NCI-H774 (cell line): ENCODE results near the gene KCNJ5.
"Not testable (repeated sequence)": the region's sequence is repeated elsewhere in the genome, so short reads cannot be mapped to it uniquely, and the experiment has no call there.

Source experiments
- DNase-seq: peaks from one replicate; lab custom pipeline; 2025; lab: John Stamatoyannopoulos, UW

Gene KCNJ5

DNA sequence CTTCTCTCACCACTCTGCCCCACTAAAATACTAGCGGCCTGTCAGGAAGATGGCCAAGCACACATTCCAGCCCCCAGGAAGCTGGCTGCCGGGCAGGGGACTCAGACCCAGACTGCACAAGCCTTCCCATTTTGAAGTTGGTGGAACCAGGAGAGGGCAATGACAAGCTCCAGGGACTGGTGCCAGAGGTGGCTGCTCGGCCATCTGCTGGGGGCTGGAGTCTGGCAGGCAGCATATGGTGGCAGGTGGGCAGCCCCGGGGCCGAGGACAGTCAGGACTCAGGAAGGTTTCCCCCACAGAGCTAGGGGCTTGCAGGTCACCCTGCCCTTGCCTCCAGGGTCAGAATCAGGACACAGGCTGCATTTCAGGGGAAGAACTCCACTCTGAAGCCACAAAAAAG is 22.6 kb downstream of the KCNJ5 start:
- DNase-seq = no peak

DNA sequence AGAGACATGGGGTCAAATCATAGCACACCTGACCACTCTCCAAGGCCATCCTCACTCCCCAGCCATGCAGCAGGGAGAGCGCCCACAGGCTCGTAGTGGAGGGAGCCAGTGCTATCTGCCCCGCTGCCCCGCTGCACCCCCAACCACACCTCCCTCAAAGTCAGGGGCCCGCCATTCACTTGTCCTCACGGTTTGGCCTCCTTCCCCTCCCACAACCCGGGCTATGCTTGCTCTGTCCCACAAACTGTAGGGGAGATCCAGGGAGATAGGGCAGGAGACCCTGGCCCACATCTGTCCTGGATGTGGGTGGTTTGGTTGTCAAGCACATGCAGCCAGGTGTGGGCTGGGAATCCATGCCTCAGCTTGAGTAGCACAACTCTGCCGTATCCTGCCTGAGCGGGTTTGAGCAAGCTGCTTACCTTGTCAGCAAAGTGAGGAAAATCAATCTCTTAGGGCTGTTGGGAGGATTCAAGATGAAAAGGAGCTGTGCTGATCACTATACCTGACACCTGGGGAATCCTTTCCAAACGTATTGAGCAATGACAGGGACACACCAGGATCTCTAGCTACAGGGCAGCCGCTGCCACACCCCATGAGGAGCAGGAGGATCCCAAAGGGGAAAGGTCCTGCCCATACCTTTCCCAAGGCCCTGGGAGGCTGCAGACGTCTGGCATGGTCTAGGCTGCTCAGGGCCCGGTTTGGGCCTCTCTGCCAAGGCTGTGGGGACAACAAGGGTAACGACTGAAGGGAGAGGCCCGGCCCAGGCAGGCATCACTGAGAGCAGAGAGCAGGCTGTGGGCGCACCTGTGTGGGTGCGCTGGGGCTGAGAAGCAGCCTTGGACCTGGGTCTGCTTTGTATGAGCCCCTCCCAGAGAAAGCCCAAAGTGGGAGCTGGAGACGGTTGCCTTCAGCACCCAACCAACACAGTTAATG is 23.3 kb downstream of the KCNJ5 start:
- no peak for DNase-seq

DNA sequence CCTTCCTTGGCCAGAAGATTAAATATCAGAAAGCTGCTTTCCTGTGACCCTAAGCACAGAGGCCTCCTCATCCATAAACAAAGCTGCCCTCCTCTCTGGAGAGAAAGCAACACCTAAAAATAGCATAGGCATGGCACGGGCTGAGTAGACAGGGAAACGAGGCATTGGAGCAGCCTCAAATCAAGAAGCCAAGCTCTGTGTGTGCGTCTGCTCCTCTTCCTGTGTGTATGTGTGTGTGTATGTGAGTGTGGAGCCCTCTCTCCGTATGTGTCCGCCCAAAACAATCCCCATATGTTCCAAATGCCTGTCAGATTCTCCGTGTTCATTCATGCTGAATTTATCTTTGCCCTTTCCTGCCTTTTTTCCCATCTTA is 24.0 kb downstream of the KCNJ5 start:
- DNase-seq = no peak

DNA sequence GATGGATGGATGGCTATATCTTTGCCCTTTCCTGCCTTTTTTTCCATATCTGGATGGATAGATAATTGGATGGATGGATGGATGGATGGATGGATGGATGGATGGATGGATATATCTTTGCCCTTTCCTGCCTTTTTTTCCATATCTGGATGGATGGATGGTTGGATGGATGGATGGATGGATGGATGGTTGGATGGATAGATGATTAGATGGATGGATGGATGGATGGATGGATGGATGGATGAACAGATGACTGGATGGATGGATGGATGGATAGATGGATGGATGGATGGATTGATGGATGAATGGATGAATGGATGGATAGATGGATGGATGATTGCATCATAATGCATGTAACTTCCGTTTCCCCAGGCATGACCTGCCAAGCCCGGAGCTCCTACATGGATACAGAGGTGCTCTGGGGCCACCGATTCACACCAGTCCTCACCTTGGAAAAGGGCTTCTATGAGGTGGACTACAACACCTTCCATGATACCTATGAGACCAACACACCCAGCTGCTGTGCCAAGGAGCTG is 24.9 kb downstream of the KCNJ5 start:
- DNase-seq = no peak

DNA sequence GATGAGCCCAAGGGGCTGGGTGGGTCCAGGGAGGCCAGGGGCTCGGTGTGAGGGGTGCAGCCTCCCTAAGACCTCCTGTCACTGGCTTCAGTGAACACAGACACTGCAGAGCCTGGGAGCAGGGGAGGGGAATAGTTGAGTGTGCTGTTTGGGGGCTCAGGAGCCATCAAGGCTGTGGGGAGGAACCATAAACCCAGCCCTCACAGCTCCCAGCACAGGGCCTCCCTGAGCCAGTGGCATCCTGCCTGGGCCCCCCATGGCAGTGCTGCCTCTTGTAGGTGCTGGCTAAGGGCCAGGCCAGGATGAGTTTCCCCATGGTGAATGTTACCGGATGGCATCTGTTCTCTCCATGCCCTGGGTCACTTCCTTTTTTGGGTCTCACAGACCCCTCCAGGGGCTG is 25.5 kb downstream of the KCNJ5 start:
- DNase-seq = no peak

DNA sequence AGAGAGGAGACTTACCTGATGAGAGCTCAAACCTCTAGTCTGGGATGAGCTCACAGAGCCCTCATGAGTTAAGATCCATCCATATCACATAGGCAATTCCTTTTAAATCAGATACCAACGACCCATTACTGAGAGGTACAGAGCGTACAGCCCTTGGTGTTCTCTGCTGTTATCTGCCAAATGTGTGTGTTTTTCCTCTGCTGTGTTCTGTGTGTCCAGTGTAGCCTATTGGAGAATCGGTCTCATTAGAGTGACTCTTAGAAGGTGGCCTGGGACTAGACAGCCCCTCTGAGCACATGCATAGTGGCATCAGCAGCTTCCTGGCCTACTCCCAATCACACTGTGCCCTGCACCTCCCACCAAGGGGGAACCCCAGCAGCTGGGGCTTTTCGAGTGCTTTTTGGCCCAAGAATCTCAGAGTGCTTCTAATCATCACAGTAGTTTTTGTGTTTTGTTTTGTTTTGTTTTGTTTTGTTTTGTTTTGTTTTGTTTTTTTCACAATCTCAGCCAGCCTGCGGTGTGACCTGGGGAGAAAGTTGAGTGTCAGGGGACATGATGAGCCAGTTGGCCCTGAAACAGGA is 26.1 kb downstream of the KCNJ5 start:
- no peak for DNase-seq

DNA sequence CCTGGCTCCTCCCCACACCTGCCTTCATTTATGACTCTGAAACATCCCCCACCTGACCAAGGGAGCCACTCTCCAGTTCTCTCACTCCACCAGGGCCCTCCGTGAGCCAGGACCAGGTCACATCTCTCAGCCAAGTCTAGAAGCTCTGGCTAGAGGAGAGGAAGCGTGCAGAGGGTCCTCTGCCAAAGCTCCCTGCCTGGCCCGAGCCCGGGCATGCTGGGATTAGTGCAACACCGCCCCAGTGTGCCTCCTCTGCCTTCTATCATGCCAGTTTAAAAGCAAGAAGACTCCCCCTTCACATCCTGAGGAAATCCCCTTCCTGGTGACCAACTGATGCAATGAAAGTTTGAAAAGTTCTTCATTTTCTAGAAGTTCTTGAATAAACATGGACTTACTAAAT is 28.1 kb downstream of the KCNJ5 start:
- DNase-seq = no peak

DNA sequence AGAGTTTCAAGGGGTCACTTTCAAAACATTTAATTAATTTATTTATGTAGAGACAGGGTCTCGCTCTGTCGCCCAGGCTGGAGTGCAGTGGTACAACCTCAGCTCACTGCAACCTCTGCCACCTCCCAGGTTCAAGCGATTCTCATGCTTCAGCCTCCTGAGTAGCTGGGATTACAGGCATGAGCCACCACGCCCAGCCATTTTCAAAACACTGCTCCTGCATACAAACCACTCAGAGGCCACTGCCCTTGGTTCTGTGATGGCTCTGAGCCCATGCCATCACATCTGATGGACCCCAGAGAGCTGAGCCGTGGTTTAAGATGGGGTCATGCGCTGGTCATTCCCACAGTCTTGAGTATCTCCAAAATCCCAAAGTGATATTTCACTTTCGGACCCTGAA is 28.5 kb downstream of the KCNJ5 start:
- not testable (repeated sequence) for DNase-seq

DNA sequence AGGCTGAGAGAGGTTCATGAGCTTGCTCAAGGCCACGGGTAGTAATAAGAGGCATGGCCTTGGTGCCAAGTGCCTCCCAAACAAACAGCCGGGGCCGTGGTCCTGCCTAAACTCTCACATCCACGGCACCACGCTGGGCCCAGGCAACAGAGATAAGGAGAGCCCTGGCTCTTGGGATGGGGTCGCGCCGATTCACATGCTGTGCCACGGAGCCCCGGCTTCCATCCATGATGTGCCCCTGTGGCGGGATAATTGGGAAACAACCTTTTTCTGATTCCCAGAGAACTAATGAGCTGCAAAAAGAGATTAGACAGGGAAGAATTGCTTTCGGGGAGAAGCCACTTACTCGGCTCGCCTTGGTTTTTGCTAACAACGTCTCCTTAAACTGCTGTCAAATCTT is 29.5 kb downstream of the KCNJ5 start:
- DNase-seq = no peak

DNA sequence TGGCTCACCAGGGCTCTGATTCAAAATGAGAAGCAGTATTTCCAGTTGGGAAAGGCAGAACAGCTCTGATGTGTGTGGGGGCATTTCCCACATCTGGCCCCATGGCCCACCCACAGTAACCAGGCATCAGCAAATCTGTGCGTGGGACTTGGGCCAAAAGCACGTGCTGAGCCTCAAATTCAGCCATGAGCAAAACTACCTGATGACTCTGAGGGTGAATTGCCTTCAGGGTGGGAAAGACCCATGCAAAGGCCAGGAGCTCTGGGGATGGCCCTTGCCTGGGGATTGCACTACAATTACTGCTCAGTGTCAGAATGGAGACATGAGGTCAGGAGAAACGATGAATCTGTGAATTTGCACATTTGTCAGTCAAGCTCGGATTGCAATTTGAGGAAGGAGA is 30.6 kb downstream of the KCNJ5 start:
- DNase-seq = no peak

DNA sequence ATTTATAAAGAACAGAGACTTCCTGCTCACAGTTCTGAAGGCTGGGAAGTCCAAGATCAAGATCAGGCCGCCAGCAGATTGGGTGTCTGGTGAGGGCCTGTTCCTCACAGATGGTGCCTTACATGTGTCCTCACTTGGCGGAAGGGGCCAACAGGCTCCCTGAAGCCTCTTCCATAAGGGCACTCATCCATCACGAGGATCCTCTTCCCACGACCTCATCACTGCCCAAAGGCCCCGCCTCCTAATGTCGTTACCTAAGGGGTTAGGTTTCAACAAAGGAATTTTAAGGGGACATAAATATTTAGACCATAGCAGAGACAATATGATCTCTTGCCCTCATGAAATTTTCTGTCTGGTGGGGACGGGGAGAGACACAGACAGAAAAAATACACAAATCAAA is 32.9 kb downstream of the KCNJ5 start:
- no peak for DNase-seq

DNA sequence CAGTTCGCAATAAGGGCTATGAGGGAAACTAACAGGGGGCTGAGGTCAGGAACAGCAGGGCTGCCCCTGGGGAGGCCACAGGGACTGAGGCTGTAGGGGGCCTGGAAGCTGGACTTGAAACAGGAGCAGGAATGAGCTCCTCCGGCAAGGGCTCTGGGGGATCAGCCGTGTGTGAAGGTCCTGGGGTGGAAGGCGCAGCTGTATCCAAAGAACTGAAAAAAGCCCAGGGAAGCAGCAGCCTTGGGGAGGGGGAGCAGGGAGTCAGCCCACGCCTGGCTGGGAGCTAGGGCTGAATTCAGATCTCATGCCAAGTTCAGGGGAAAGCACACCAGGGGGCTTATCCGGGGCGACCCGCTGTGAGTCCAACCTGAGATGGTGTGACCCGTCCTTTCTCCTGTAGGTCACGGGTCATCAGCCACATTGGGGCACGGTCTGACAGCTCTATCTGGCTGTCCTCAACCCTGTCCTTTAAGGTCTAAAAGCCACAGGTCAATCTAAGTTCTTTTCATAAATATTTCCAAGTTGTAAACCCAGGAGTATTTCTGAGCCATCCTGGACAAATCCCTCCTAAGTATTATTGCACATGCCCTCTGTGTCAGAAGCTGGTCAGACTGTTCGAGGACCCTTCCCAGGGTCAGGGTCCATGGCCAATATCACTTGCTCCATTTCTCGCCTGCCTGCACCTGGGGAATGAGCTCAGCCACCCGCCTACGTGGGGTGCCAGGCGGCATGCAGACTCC is 33.5 kb downstream of the KCNJ5 start:
- no peak for DNase-seq

DNA sequence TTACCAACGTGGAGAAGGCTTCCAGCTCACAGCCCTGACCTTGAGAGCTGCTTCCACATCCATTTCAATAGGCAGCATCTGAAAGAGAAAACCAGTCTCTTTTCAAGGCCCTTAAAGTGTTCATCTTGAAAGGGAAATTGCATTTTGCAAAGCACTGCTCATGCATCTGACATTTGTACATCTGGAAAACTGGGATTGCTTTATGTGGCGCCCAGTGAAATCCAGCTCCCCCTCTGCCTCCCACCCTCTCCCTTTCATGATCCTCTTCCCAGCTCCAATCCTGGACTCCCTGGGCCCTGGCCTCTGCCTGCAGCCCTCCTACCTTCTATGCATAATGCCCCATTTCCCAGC is 34.1 kb downstream of the KCNJ5 start:
- DNase-seq = no peak

DNA sequence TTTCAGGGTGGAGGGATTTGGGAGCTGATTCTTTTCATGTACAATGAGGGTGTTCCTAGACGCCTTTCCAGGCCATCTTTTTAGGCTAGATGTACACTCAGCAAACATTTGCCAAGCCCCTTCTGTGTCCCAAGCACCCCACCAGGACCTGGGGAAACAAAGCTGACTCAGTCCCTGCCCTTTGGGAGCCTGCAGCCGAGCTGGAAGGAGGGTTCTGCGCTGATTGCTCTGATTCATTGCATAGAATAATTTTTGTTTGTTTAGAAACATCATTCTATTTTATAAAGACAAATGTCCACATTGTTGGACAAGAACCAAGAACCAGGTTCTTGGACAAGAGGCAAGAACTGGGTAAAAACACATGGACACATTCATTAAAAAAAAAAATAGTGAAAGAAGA is 34.8 kb downstream of the KCNJ5 start:
- DNase-seq = no peak

DNA sequence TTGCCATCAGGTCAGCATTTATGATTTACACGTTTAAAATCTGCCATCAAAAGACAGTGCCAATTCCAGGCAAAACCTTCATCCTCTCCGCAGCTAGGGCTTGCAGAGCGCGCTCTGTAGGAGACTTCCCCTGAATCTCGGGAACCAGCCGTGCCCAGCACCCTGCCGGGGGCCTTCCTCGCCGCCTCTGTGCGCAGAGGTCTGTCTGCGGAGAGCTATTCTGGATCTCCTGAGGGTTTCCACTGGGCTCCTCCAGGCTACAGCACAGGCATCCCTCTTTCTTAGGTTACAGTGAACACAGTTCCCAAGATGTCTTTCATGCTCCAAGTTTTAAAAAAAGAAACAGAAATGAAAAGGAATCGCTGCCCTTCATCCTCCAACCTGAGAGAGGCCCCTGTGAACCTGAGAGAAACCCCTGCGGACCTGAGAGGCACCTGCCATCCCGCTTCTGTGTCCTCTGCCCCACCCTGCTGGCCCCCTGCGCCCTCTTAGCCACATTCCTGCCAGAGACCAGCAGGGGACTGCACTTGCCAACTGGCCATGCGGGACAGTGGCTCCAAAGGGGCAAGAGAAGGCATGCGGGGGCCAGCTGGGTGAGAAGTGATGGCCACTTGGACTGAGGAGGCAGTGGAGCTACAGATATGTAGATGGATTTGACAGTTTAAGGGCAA is 35.4 kb downstream of the KCNJ5 start:
- no peak for DNase-seq

DNA sequence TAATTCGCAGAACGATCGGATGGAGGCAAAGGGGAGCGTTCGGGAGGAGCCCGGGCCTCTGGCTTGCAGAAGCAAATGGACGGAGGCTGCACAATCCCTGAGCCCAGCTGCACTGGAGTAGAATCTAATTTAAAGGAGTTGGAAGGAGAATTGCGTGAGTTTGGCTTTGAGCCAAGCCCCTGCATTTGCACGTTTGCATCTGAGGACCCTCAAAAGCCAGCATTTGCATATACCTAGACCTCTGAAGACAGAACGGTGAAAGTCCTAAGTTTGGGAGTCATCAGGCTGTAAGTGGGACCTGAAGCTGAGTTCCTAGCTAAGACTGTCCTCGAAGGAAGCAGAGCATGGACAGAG is 35.9 kb downstream of the KCNJ5 start:
- DNase-seq = no peak

DNA sequence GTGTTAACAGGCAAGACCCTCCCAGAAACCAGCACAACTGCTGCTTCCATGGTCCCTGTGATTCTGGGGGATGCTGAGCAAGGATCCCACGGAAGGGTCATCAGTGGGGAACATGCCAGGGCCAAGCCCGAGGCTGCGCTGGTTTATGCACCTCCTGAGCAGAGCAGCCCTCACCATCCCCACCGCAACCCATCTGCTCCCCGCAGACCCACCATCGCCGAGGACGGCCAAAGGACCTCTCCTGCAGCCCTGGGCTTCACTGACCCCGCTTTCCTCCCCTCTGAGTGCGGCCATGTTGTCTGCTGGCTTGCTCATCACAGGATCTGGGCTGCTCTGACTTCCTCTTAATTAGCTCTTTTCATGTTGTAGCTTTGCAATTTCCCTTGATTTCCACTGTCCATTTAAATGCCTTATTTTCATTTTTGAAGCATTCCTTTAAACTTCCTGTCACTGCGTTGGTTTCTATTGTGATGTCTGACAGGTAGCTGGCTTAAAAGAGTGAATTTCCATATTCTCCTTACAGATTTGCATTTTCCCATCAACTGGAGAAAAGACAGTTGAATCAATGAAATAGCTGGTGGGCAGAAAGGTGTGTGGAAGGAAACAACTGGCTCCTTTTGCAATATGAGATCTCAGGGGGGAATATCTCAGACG is 36.7 kb downstream of the KCNJ5 start:
- DNase-seq = no peak

DNA sequence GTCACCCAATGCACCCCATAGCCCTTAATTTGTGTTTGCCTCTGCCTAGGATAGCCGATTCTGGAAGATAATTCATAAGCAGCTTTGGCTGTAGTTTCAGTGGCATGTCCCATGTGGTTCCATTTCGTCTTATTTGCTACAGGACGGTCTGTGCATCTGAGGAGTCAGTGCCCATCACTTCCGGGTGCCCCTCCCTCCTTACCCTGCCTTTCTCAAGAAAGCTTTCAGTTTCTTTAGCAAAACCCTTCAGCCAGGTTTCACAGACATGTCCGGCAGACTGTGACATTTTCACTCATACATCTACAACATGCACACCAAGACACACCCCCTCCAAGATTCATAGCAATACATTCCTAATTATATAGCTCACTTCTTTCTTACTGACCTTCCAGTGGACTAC is 37.2 kb downstream of the KCNJ5 start:
- DNase-seq = no peak

DNA sequence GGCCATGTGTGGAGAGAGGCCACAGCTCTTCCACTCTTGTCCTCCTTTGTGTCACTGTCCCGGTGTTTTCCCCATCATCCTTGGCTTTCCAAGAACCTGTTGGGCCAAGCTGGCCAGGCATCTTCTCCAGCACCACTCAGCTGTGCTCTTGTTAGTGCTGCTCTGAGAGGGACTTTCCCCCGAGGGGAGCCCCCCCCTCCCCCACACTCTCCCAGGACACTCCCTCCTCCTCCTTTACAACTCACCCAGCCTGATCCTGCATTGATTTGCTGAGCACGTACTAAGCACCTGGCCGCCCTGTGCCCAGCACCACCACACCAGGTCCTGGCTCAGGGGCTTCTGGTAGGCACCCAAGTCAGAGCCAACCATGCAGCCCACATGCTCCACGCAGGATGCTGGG is 38.3 kb downstream of the KCNJ5 start:
- no peak for DNase-seq

DNA sequence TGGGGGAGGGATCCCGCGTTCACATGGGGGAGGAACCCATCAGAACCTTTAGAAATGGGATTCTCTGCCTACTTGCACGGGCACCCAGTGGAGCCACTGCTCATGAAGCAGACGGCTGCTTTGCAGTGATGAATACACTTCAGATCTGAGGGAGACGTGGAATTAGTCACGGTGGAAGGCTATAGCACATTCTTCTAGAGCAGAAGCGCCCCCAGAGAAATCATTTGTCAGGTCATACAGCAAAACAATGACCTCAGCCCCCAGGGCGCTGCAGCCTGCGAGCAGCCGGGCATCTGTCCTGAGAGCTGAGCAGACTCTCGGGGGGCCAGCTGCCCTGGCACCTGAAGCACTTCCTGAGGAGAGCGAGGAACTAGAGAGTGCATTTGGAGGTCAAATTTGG is 38.8 kb downstream of the KCNJ5 start:
- no peak for DNase-seq

DNA sequence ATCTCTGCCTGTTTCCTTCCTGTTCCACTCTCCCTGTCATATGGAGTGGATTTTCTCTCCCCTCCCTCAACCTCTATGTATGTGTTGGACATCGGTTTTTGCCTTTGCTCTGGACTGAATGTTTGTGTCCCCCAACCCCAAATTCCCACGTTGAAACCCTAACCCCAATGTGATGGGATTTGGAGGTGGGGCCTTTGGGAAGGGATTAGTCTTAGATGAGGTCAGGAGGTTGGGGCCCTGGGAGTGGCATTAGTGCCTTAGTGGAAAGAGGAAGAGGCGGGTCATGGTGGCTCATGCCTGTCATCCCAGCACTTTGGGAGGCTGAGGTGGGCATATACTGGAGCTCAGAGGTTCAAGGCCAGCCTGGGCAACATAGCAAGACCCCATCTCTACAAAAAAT is 39.9 kb downstream of the KCNJ5 start:
- DNase-seq = no peak

DNA sequence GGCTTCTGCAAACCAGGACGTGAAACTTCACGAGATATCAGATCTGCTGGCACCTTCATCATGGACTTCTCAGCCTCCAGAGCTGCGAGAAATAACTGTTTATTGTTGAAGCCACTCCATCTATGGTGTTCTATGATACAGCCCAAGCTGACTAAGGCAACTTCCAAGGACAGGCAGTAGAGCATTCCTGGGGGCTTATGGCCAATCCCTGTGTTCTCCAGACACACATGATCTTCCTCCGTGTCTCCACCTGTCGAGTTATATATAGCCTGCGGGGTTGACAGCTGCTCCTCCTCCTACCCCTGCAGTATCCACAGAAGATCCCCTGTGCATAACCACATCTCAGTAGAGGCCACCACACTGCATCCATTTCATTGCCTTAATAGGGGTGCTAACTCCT is 40.5 kb downstream of the KCNJ5 start:
- no peak for DNase-seq
